HG02623 (cell line): Measurements from ENCODE around the gene PNPLA8.
"Not testable (repeated sequence)": the region's sequence is repeated elsewhere in the genome, so short reads cannot be mapped to it uniquely, and the experiment has no call there.

Experiments
- ATAC-seq: cut with Tn5 transposase; IDR thresholded peaks from one replicate; pipeline ENCODE4 v1.9.1; 2021; ENCODE audit warnings: moderate library complexity; ENCODE audit not compliant: unreplicated experiment

PNPLA8 gene, protein sequence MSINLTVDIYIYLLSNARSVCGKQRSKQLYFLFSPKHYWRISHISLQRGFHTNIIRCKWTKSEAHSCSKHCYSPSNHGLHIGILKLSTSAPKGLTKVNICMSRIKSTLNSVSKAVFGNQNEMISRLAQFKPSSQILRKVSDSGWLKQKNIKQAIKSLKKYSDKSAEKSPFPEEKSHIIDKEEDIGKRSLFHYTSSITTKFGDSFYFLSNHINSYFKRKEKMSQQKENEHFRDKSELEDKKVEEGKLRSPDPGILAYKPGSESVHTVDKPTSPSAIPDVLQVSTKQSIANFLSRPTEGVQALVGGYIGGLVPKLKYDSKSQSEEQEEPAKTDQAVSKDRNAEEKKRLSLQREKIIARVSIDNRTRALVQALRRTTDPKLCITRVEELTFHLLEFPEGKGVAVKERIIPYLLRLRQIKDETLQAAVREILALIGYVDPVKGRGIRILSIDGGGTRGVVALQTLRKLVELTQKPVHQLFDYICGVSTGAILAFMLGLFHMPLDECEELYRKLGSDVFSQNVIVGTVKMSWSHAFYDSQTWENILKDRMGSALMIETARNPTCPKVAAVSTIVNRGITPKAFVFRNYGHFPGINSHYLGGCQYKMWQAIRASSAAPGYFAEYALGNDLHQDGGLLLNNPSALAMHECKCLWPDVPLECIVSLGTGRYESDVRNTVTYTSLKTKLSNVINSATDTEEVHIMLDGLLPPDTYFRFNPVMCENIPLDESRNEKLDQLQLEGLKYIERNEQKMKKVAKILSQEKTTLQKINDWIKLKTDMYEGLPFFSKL

DNA sequence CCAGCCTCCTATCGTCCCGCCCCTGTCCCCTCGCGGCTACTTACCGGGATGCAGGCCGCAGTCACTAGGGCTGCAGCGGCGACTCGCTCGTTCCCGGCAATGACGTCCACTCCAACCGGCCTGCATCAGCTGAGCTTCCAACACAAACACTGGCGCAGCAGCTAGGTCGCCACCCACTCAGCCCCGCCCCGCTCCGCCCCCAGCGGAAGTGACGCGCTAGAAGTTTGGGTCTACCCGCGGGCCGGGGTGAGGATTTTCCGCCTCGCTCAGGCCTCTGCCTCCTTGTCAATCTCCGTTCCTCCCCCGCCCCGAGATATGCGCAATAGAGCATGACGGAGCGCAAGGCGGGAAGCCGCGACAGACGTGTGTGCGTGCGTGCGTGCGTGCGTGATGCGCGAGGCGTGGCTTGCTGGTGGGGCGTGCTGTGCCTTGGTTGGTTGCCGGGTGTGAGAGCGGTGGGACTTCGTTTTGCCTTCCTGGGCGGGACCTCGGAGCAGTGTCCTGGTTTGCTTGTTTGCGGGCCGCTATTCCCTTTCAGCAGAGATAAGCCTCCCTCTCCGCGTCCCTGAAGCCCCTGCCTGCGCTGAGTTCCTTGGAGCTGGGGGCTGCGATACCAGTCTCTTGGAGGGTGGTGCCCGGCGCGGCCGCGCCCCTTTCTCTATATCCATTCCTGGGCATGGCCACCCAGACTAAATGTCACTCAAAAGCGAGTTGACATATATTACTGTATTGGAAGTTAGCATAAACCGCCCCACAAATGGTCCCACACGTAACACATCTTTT lies at the start of gene PNPLA8:
Gene PNPLA8, minus strand, starts transcription at position 151 of the 783 bp plus-strand sequence. CDS start 10,644 bp downstream, outside the sequence.
- peak; percentile 92 for ATAC-seq

DNA sequence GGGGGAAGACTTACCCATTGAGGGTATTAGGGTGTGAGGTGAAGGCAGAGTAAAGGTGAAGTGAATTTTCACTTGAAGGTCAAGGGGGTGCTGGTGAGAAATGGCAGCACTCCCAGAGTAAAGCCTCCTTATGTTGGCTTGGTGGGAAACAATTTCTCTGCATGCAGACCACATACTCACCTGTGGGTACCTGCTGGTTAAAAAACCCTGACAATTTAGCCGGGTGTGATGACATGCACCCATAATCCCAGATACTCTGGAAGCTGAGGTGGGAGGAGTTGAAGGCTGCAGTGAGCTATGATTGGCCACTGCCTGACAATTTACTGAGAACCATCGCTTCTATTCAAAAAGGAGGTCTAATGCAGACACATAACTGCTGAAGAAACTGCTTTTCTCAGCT lies 49.2 kb upstream of the PNPLA8 start:
- ATAC-seq = no peak

DNA sequence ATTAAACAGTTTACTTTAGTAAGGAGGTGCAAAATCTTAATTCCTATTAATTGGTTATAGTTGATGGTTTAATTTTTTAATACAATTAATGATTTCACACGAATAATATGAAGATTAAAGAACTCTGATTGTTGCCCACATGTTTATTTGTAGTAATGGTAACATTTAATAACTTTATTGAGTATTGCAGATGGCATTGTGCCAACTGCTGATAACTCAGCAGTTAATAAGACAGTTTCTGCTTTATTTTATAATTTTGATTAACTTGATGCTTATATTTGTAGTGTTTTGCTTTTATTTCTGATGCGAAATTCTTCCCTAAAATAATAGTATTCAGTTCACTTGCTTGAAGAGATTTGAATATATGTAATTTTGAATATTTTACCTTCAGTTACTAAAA lies 46.5 kb upstream of the PNPLA8 start:
- ATAC-seq = no peak

DNA sequence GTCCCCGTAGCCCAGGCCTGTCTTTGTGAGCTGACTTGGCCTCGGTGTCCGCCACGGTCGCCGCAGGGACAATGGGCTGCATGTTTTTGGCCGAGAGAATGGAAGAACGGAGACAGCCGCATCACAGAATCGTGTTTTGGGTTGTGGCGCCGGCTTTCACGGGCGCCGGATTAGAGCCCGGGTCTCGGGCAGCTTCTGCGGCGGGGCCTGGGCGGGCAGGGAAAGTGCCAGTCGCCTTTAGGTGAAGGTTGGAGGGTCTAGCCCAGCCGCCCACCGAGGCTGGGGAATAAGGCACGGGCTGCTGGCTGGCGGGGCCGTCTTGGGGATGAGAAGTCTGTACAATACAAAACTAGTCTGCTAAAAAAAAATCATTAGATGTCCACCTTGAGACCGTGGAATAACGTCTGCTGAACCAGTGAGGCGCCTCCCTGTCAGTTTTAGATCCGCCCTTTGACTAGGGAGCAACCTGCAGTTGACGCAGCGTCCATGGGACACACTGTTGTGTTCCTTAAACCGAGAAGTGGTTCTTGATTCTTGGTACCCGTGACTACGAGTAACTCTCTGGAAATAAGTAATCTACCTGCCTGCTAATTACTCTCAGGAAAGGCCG lies 44.3 kb upstream of the PNPLA8 start:
- peak; percentile 14 for ATAC-seq

DNA sequence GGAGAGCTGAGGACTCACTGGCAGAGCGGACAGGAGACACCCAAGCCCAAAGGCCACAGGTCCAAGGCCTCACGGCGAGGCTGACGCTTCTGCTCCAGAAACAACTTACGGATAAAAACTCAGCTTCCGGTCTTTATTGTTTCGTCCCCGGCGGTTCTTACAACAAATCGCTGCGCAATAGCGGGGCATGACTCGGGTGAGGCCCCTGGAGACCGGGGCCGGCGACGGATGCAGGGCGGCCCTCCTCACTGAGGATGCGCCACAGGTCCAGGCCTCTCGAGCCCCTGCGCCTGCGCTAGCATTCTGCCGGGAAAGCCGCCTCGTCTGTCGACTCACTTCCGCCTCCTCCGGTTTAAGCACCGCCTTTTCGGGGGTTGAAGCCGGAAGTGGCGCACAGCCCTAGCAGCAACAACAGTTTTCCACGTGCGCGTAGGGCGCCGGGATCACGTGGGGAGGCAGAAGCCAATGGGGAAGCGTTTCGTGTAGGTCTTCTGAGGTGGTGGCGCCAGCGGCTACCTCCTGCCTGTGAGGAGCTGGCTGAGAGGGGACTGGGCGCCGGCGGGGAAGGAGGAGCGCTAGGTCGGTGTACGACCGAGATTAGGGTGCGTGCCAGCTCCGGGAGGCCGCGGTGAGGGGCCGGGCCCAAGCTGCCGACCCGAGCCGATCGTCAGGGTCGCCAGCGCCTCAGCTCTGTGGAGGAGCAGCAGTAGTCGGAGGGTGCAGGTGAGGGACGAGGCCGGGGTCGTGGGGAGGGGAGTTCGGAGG lies 43.6 kb upstream of the PNPLA8 start, which contains the start of the genes DNAJB9 and THAP5:
Gene DNAJB9, plus strand, starts transcription at position 494 of the 765 bp plus-strand sequence. CDS start 1,853 bp downstream, outside the sequence.
Gene THAP5, minus strand, starts transcription at position 326 of the 765 bp plus-strand sequence. Its CDS starts 137 bp downstream, at position 189.
- ATAC-seq = peak; percentile 96

DNA sequence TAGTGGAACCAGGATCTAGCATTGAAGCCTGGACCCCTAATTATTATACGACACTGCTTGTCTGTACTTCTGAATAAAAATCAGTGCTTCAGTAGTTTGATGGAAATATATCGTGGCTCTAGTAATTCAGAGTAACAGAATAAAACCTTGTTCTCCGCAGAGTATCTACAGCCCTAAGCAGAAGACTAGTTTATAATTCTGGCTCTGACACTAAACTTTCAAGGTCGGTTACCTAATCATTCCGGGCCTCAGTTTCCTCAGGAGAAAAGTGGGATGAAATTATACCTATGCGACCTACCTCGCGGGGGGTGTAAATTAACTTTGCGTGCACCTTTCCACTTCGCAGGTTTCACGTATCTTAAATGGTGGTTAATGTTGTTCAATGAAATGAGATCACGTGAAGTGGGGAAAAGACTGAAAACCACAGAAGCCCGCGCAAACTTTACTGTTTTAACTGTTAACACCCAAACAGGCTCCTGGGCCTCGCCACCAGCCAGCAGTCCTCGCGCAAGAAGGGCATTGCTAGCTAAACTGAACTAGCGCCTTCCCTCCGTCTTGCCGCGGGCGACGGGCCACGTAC lies 43.0 kb upstream of the PNPLA8 start:
- ATAC-seq = no peak

- no peak for ATAC-seq
These were observed 40.1 kb upstream of the PNPLA8 start for GRCh38 chr7:108565987-108566386.

GRCh38 chr7:108561047-108561619 lies 35.2 kb upstream of the PNPLA8 start:
- ATAC-seq = no peak

GRCh38 chr7:108559253-108559652 lies 33.3 kb upstream of the PNPLA8 start:
- no peak for ATAC-seq

DNA sequence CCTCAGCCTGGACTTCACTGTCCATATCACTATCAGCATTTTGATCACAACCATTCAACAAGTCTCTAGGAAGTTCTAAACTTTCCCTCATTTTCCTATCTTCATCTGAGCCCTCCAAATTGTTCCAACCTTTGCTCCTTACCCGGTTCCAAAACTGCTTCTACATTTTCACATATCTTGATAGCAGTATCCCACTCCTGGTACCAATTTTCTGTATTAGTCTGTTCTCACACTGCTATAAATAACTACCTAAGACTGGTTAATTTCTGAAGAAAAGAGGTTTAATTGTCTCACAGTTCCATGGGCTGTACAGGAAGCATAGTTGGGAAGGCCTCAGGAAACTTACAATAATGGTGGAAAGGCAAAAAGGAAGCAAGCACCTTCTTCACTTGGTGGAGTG lies 31.7 kb upstream of the PNPLA8 start:
- no peak for ATAC-seq

GRCh38 chr7:108557191-108557590 lies 31.3 kb upstream of the PNPLA8 start:
- ATAC-seq = no peak

GRCh38 chr7:108556665-108557064 lies 30.7 kb upstream of the PNPLA8 start:
- ATAC-seq = not testable (repeated sequence)

DNA sequence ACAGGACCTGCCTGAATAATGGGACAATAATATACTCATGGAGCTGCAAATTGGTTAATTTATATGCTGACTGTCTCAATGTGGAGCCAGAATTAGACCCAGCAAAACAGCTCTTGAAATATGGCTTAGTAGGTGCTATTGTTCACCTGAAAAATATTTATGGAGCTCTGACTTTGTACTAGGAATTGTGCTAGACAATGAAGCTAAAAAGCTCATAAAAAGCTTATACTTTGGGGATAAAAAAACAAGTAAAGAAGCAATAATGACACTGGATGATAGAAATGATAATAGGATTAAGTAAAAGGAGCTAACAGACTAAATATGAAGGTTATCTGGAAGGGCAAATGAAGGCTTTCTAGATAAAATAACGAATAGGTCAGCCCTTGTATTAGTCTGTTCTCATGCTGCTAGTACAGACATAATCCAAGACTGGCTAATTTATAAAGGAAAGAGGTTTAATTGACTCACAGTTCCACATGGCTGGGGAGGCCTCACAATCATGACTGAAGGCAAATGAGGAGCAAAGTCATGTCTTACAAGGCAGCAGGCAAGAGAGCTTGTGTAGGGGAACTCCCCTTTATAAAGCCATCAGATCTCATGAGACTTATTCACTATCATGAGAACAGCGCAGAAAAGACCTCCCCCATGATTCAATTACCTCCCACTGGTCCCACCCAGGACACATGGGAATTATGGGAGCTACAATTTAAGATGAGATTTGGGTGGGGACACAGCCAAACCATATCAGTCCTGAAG lies 22.4 kb upstream of the PNPLA8 start:
- ATAC-seq = not testable (repeated sequence)

DNA sequence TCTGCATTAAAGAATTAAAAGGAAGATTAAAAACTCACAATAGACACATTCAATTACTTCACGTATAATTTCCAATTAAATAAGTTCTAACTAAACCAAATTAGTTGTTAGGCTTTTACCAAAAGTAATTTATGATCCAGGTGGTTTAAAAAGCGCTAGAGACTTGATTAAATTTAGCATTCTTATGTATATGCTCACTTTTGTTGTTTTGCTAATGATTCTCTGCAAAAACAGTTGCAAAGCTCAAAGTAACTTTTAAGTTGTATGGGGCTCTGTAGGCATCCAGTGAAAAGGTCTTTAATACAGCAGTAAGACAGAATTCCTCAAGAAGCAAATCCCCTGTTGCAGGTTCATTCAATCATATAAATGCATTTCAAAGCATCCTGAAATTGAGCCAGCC lies 15.5 kb upstream of the PNPLA8 start:
- ATAC-seq = no peak

DNA sequence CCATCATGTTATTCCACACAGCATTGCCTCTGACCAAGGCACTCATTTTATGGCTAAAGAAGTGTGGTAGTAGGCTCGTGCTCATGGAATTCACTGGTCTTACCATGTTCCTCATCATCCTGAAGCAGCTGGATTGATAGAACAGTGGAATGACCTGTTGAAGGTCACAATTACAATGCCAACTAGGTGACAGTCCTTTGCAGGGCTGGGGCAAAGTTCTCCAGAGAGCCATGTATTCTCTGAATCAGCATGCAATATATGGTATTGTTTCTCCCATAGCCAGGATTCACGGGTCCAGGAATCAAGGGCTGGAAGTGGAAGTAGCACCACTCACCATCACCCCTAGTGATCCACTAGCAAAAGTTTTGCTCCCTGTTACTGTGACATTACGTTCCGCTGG lies 12.8 kb upstream of the PNPLA8 start:
- not testable (repeated sequence) for ATAC-seq

GRCh38 chr7:108538236-108538635 lies 12.3 kb upstream of the PNPLA8 start:
- not testable (repeated sequence) for ATAC-seq

- ATAC-seq = no peak
These were observed 11.3 kb upstream of the PNPLA8 start for GRCh38 chr7:108537229-108537628.

GRCh38 chr7:108535744-108536143 lies 9.8 kb upstream of the PNPLA8 start:
- no peak for ATAC-seq
